ENCODE measurements around the gene SLC6A18. TPM values are rescaled to one million over a fixed set of nuclear protein-coding genes. Genes with fewer than 3 reads are reported as not detected.
A peak's percentile ranks its signal among the peaks of the same experiment; 100 is the strongest.

SLC6A18 gene
- total and polyA plus RNA-seq, 10 of the 15 experiments (the other 5 are each of a cell fraction or from before 2014, with no cell fraction given): not detected

DNA sequence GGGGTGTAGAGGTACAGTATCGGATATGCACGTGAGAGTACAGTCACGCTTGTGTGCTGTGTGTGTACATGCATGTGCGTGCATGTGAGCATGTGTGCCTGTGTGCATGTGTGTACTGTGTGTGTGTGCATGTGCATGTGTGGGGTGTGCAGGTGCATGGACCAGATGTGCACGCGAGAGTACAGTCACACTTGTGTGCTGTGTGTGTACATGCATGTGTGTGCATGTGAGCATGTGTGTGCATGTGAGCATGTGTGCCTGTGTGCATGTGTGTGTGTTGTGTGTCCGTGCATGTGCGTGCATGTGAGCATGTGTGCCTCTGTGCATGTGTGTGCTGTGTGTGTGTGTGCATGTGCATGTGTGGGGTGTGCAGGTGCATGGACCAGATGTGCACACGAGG is 13.5 kb upstream of the SLC6A18 start:
- POLR2A ChIA-PET: no interaction called here
- Histone ChIP-seq H3K9ac (ENCODE audit: control insufficient read depth, insufficient read depth, low read length) (no peak overlapping the region), H3K4me2 (ENCODE audit: control insufficient read depth, insufficient read depth) (no peak overlapping the region), H4K20me1 (ENCODE audit: control insufficient read depth, insufficient read depth) (no peaks in the 10 kb centered on the region; the same call in 1 of the 2 replicates), H3K36me3 (ENCODE audit: control insufficient read depth in 2 of 2, insufficient read depth in 2 of 2, low read length in 1 of 2) (no peaks in the 10 kb centered on the region), H3K27me3 (replicated peaks in 1 of 2; ENCODE audit: control insufficient read depth in 2 of 2, insufficient read depth in 2 of 2, low read length in 1 of 2) (no peaks in the 10 kb centered on the region; a peak in 1 of 4 replicates), H2AFZ (ENCODE audit: control insufficient read depth, low read depth, low read length) (no peak overlapping the region), H3K4me3 (no peak overlapping the region), H3K4me1 (ENCODE audit: control insufficient read depth, insufficient read depth, low read length) (no peaks in the 10 kb centered on the region), H3K9me3 (replicated peaks; ENCODE audit: control insufficient read depth, insufficient read depth, low read length) (no peaks in the 10 kb centered on the region; the same call in 2 of the 3 replicates), H3K27ac (ENCODE audit: control insufficient read depth, insufficient read depth) (no peak overlapping the region), H3K79me2 (ENCODE audit: control insufficient read depth, insufficient read depth, low read length) (no peaks in the 10 kb centered on the region)
- SMC1A ChIA-PET (ENCODE audit: uncharacterized antibody, unreplicated experiment): no interaction called here
- WGBS (ENCODE audit: insufficient coverage, insufficient replicate concordance, low lambda C conversion rate, missing lambda C conversion rate): 55% methylated on average over 9 of the region's 9 CpGs
- DNase-seq (ENCODE audit: low read depth, low spot score) (no peak), FAIRE-seq (no peak), ATAC-seq (no peak)
- CTCF ChIA-PET: no interaction called here
- RAD21 ChIA-PET (ENCODE audit: unreplicated experiment): no interaction called here
- intact Hi-C loops (cut with micrococcal nuclease; ENCODE audit: unreplicated experiment) (no loop called here), in situ Hi-C loops (cut with MboI) (no loop called here)
- TF ChIP-seq BMI1 (IDR thresholded peaks at IDR 0.05; ENCODE audit: borderline replicate concordance): no peak
- peak; percentile 54 for TF ChIP-seq NR2C2 (IDR thresholded peaks at IDR 0.05; ENCODE audit: borderline replicate concordance, control insufficient read depth, insufficient read length, low read depth)
- no peak for TF ChIP-seq POLR2AphosphoS2 (IDR thresholded peaks at IDR 0.05; ENCODE audit: low read depth, low read length)
- no peak for TF ChIP-seq RAD21 (IDR thresholded peaks at IDR 0.05; ENCODE audit: insufficient read depth, low read depth, low read length)
- no peak for TF ChIP-seq SUPT20H (IDR thresholded peaks at IDR 0.05; ENCODE audit: borderline replicate concordance, control insufficient read depth, low read depth, low read length)
- TF ChIP-seq ZNF274 (IDR thresholded peaks at IDR 0.05; ENCODE audit: insufficient read depth, insufficient read length): no peak
- TF ChIP-seq CHD4 (IDR thresholded peaks at IDR 0.05): no peak
- TF ChIP-seq GABPA (IDR thresholded peaks at IDR 0.05; ENCODE audit: low read depth): no peak
- no TSS peak for BruUV-seq (replicated peaks)

- ChIA-PET SMC1A (ENCODE audit: uncharacterized antibody, unreplicated experiment) (no interaction called here), RAD21 (ENCODE audit: unreplicated experiment) (no interaction called here), POLR2A (no interaction called here), CTCF (no interaction called here)
- Histone ChIP-seq H3K79me2 (ENCODE audit: control insufficient read depth, insufficient read depth, low read length) (no peaks in the 10 kb centered on the region), H3K4me3 (no peak overlapping the region), H3K27ac (ENCODE audit: control insufficient read depth, insufficient read depth) (no peak overlapping the region), H3K36me3 (ENCODE audit: control insufficient read depth in 2 of 2, insufficient read depth in 2 of 2, low read length in 1 of 2) (no peaks in the 10 kb centered on the region), H4K20me1 (ENCODE audit: control insufficient read depth, insufficient read depth) (no peaks in the 10 kb centered on the region; the same call in 1 of the 2 replicates), H2AFZ (ENCODE audit: control insufficient read depth, low read depth, low read length) (no peak overlapping the region), H3K9me3 (replicated peaks; ENCODE audit: control insufficient read depth, insufficient read depth, low read length) (no peaks in the 10 kb centered on the region; the same call in 2 of the 3 replicates), H3K27me3 (replicated peaks in 1 of 2; ENCODE audit: control insufficient read depth in 2 of 2, insufficient read depth in 2 of 2, low read length in 1 of 2) (no peaks in the 10 kb centered on the region; a peak in 1 of 4 replicates), H3K4me1 (ENCODE audit: control insufficient read depth, insufficient read depth, low read length) (no peaks in the 10 kb centered on the region), H3K4me2 (ENCODE audit: control insufficient read depth, insufficient read depth) (no peak overlapping the region), H3K9ac (ENCODE audit: control insufficient read depth, insufficient read depth, low read length) (no peak overlapping the region)
- DNase-seq (ENCODE audit: low read depth, low spot score): no peak
- no TSS peak for BruUV-seq (replicated peaks)
- intact Hi-C loops (cut with micrococcal nuclease; ENCODE audit: unreplicated experiment) (no loop called here), in situ Hi-C loops (cut with MboI) (no loop called here)
- FAIRE-seq: no peak
- 84% methylated on average over 20 of the region's 20 CpGs for WGBS (ENCODE audit: insufficient coverage, insufficient replicate concordance, low lambda C conversion rate, missing lambda C conversion rate)
- no peak for ATAC-seq
- TF ChIP-seq RELA (IDR thresholded peaks at IDR 0.05; ENCODE audit: borderline replicate concordance, partially characterized antibody) (no peak), PKNOX1 (IDR thresholded peaks at IDR 0.05) (no peak), HDAC2 (IDR thresholded peaks at IDR 0.05) (no peak), EP300 (IDR thresholded peaks at IDR 0.05; ENCODE audit: borderline replicate concordance in 1 of 2, control insufficient read depth in 1 of 2, low read depth in 2 of 2, low read length in 2 of 2) (no peak), JUNB (IDR thresholded peaks at IDR 0.05) (no peak)
- TF ChIP-seq, protein P1, sequence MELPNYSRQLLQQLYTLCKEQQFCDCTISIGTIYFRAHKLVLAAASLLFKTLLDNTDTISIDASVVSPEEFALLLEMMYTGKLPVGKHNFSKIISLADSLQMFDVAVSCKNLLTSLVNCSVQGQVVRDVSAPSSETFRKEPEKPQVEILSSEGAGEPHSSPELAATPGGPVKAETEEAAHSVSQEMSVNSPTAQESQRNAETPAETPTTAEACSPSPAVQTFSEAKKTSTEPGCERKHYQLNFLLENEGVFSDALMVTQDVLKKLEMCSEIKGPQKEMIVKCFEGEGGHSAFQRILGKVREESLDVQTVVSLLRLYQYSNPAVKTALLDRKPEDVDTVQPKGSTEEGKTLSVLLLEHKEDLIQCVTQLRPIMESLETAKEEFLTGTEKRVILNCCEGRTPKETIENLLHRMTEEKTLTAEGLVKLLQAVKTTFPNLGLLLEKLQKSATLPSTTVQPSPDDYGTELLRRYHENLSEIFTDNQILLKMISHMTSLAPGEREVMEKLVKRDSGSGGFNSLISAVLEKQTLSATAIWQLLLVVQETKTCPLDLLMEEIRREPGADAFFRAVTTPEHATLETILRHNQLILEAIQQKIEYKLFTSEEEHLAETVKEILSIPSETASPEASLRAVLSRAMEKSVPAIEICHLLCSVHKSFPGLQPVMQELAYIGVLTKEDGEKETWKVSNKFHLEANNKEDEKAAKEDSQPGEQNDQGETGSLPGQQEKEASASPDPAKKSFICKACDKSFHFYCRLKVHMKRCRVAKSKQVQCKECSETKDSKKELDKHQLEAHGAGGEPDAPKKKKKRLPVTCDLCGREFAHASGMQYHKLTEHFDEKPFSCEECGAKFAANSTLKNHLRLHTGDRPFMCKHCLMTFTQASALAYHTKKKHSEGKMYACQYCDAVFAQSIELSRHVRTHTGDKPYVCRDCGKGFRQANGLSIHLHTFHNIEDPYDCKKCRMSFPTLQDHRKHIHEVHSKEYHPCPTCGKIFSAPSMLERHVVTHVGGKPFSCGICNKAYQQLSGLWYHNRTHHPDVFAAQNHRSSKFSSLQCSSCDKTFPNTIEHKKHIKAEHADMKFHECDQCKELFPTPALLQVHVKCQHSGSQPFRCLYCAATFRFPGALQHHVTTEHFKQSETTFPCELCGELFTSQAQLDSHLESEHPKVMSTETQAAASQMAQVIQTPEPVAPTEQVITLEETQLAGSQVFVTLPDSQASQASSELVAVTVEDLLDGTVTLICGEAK (IDR thresholded peaks at IDR 0.05; ENCODE audit: borderline replicate concordance): no peak
These were observed 12.9 kb upstream of the SLC6A18 start for GRCh38 chr5:1212271-1212670.
